ENCODE data around the gene DNM2. TPM values are rescaled to one million over a fixed set of nuclear protein-coding genes. Genes with fewer than 3 reads are reported as not detected.

Gene DNM2
- total and polyA plus RNA-seq, 10 of the 15 experiments (the other 5 are each of a cell fraction or from before 2014, with no cell fraction given): 1.2 to 146 (median 68.9) TPM

DNA sequence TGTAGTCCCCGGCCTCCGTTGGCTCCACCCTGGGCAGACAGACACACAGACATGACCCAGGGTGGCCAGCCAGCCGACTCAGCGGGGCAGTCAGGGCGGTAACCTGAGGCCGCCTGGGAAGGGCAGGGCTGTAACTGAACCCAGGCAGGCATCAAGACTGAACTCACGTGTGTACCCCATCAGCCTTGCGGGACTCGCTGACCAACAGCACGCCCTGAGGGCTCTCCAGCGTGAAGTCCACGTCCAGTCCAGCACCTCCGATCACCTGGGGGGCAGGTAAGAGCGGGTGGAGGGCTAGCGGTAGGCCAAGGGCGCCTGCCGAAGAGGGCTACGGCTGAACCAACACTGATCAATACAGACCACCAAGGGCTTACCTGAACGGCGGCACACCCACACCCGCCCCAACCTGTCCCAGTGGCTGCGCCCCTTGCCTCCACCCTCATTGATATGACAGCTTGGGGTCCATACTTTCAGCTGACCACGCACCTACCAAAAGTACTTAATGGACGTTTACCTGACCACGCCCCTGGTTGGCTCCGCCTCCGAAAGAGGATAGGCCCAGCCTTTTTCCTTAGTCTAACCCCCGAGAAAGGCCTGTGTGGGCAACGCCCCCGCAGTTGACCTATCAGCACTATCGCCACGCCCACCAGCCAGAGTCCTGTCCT is 117.3 kb downstream of the DNM2 start (continued):
- TF ChIP-seq, protein P1, sequence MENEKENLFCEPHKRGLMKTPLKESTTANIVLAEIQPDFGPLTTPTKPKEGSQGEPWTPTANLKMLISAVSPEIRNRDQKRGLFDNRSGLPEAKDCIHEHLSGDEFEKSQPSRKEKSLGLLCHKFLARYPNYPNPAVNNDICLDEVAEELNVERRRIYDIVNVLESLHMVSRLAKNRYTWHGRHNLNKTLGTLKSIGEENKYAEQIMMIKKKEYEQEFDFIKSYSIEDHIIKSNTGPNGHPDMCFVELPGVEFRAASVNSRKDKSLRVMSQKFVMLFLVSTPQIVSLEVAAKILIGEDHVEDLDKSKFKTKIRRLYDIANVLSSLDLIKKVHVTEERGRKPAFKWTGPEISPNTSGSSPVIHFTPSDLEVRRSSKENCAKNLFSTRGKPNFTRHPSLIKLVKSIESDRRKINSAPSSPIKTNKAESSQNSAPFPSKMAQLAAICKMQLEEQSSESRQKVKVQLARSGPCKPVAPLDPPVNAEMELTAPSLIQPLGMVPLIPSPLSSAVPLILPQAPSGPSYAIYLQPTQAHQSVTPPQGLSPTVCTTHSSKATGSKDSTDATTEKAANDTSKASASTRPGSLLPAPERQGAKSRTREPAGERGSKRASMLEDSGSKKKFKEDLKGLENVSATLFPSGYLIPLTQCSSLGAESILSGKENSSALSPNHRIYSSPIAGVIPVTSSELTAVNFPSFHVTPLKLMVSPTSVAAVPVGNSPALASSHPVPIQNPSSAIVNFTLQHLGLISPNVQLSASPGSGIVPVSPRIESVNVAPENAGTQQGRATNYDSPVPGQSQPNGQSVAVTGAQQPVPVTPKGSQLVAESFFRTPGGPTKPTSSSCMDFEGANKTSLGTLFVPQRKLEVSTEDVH (IDR thresholded peaks at IDR 0.05; ENCODE audit: low read depth, partially characterized antibody): no peak
- TF ChIP-seq ZNF384 (IDR thresholded peaks at IDR 0.05; ENCODE audit: borderline replicate concordance, low read depth, low read length) (no peak), HDAC2 (IDR thresholded peaks at IDR 0.05) (no peak), TCF12 (IDR thresholded peaks at IDR 0.05; ENCODE audit: low read depth, low read length) (no peak), ETV6 (conservative IDR thresholded peaks at IDR 0.05 in 1 of 2, IDR thresholded peaks at IDR 0.05 in 1 of 2; ENCODE audit: borderline replicate concordance in 1 of 2, low read depth in 1 of 2) (no peak), NR2C2 (IDR thresholded peaks at IDR 0.05; ENCODE audit: borderline replicate concordance, control insufficient read depth, insufficient read length, low read depth) (no peak), CHD1 (IDR thresholded peaks at IDR 0.05; ENCODE audit: low read depth, low read length) (no peak), KAT2A (conservative IDR thresholded peaks at IDR 0.05; ENCODE audit: control insufficient read depth, low read depth, low read length) (no peak), CBX5 (IDR thresholded peaks at IDR 0.05; ENCODE audit: low read depth) (no peak), KDM1A (IDR thresholded peaks at IDR 0.05; ENCODE audit: borderline replicate concordance) (no peak), ZNF217 (IDR thresholded peaks at IDR 0.05) (no peak), POLR2AphosphoS5 (IDR thresholded peaks at IDR 0.05; ENCODE audit: low read length) (peak; percentile 51; the same call in 1 of the 2 replicates), YY1 (IDR thresholded peaks at IDR 0.05; ENCODE audit: low read depth, low read length) (0 out of 2 replicates have a peak, but pooled peaks have one; percentile 17), DPF2 (IDR thresholded peaks at IDR 0.05) (no peak), MTA3 (IDR thresholded peaks at IDR 0.05; ENCODE audit: borderline replicate concordance, low read length) (peak; percentile 49; the same call in 1 of the 2 replicates), TCF7 (IDR thresholded peaks at IDR 0.05; ENCODE audit: borderline replicate concordance) (no peak), ATF7 (IDR thresholded peaks at IDR 0.05; ENCODE audit: low read depth) (no peak), POLR2A (IDR thresholded peaks at IDR 0.05; ENCODE audit: low read depth, low read length) (peak; percentile 49; the same call in 1 of the 2 replicates), ZNF622 (IDR thresholded peaks at IDR 0.05) (no peak), PAX8 (IDR thresholded peaks at IDR 0.05) (no peak)
- TF ChIP-seq, protein P2, sequence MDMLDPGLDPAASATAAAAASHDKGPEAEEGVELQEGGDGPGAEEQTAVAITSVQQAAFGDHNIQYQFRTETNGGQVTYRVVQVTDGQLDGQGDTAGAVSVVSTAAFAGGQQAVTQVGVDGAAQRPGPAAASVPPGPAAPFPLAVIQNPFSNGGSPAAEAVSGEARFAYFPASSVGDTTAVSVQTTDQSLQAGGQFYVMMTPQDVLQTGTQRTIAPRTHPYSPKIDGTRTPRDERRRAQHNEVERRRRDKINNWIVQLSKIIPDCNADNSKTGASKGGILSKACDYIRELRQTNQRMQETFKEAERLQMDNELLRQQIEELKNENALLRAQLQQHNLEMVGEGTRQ (IDR thresholded peaks at IDR 0.05; ENCODE audit: borderline replicate concordance, low read depth, low read length): no peak
- TF ChIP-seq, protein P3, sequence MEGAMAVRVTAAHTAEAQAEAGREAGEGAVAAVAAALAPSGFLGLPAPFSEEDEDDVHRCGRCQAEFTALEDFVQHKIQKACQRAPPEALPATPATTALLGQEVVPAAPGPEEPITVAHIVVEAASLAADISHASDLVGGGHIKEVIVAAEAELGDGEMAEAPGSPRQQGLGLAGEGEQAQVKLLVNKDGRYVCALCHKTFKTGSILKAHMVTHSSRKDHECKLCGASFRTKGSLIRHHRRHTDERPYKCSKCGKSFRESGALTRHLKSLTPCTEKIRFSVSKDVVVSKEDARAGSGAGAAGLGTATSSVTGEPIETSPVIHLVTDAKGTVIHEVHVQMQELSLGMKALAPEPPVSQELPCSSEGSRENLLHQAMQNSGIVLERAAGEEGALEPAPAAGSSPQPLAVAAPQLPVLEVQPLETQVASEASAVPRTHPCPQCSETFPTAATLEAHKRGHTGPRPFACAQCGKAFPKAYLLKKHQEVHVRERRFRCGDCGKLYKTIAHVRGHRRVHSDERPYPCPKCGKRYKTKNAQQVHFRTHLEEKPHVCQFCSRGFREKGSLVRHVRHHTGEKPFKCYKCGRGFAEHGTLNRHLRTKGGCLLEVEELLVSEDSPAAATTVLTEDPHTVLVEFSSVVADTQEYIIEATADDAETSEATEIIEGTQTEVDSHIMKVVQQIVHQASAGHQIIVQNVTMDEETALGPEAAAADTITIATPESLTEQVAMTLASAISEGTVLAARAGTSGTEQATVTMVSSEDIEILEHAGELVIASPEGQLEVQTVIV (IDR thresholded peaks at IDR 0.05; ENCODE audit: borderline replicate concordance, partially characterized antibody): no peak
- TF ChIP-seq, protein P4, sequence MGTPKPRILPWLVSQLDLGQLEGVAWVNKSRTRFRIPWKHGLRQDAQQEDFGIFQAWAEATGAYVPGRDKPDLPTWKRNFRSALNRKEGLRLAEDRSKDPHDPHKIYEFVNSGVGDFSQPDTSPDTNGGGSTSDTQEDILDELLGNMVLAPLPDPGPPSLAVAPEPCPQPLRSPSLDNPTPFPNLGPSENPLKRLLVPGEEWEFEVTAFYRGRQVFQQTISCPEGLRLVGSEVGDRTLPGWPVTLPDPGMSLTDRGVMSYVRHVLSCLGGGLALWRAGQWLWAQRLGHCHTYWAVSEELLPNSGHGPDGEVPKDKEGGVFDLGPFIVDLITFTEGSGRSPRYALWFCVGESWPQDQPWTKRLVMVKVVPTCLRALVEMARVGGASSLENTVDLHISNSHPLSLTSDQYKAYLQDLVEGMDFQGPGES (IDR thresholded peaks at IDR 0.05): 0 out of 2 replicates have a peak, but pooled peaks have one; percentile 12
- TF ChIP-seq, protein P5, sequence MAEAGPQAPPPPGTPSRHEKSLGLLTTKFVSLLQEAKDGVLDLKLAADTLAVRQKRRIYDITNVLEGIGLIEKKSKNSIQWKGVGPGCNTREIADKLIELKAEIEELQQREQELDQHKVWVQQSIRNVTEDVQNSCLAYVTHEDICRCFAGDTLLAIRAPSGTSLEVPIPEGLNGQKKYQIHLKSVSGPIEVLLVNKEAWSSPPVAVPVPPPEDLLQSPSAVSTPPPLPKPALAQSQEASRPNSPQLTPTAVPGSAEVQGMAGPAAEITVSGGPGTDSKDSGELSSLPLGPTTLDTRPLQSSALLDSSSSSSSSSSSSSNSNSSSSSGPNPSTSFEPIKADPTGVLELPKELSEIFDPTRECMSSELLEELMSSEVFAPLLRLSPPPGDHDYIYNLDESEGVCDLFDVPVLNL (IDR thresholded peaks at IDR 0.05; ENCODE audit: low read depth, low read length): no peak
